ENCODE data around the gene CELA2B. TPM values are rescaled to one million over a fixed set of nuclear protein-coding genes. Genes with fewer than 3 reads are reported as not detected.
"Not testable (repeated sequence)": the region's sequence is repeated elsewhere in the genome, so short reads cannot be mapped to it uniquely, and the experiment has no call there.

Gene CELA2B
- polyA plus RNA-seq (2012; ENCODE audit: insufficient read depth, insufficient read length, low read depth) = not detected

DNA sequence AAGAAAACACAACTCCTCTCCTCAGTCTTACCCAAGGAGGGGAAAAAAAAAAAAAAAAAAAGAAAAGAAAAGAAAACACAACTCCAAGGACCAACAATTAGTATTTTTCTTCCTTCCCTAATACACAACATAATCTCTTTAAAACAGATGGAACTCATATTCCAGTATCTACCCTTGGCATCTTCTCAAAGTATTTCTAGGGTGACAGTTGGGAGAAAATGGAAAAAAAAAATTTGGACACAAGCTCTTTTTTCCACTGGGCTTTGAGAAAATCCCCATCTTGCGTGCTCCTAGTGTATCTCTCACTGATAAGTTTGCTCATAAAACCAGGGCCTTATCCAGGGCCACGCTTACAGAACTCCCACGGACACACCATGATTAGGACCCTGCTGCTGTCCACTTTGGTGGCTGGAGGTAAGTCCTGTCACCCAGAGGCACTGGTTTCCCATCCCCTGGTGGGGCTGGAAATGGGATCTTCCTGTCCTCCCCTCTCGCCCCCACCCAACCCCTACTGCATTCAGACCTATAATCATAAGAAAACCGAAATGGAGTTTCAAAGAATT is at the start of gene CELA2B:
CELA2B (plus strand) TSS at position 353 of the 563 bp plus-strand sequence; CDS start at position 375, 22 bp downstream.
- no peak for DNase-seq
- Histone ChIP-seq H3K36me3 (no peaks in the 10 kb centered on the region), H3K4me1 (no peaks in the 10 kb centered on the region)

DNA sequence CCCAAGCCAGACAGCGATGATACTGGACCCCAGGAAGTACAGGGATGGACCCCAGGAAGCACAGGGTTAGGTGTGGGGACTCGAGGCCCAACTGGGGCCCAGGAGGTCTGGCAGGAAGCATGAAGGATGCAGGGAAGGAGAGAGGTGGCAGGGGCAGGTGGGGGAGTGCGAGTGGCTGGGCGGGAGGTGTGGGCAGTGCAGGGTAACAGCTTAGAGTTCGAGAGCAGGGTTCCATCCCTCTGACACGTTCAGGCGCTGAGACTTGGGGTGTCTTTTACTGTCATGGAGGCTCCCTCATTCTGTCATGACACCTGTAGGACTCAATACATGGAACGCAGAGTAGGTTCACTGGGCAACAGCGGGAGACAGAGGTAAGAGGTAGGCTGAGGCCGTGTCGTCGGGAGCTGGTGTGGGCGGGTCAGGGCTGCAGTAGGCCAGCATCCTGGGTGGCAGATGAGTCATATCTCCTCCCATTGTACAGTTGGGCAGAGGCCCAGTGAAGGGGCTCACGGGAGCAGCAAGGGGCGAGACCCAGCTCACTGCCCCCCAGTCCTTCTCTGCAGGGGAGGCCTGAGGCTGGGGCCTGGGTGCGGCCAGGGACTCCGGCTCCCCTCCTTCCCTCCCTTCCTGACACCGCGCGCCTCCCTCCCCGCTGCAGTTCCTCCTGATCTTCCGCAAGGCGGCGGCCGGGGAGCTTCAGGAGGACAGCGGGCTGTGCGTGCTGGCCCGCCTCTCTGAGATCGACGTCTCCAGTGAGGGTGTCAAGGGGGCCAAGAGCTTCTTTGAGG is 49.2 kb upstream of the CELA2B start:
- no peak for DNase-seq
- no peak overlapping the region for H3K4me3 ChIP-seq (ENCODE audit: low read depth, low read length)
- no peaks in the 10 kb centered on the region for H3K27me3 ChIP-seq
- H3K36me3 ChIP-seq = no peaks in the 10 kb centered on the region
- TF ChIP-seq, protein P1, sequence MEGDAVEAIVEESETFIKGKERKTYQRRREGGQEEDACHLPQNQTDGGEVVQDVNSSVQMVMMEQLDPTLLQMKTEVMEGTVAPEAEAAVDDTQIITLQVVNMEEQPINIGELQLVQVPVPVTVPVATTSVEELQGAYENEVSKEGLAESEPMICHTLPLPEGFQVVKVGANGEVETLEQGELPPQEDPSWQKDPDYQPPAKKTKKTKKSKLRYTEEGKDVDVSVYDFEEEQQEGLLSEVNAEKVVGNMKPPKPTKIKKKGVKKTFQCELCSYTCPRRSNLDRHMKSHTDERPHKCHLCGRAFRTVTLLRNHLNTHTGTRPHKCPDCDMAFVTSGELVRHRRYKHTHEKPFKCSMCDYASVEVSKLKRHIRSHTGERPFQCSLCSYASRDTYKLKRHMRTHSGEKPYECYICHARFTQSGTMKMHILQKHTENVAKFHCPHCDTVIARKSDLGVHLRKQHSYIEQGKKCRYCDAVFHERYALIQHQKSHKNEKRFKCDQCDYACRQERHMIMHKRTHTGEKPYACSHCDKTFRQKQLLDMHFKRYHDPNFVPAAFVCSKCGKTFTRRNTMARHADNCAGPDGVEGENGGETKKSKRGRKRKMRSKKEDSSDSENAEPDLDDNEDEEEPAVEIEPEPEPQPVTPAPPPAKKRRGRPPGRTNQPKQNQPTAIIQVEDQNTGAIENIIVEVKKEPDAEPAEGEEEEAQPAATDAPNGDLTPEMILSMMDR (IDR thresholded peaks at IDR 0.05; ENCODE audit: low read depth, low read length) = no peak
- H3K9me3 ChIP-seq = no peaks in the 10 kb centered on the region
- no peaks in the 10 kb centered on the region for H3K4me1 ChIP-seq

More for the DNA sequence above, at the start of gene CELA2B:
- TF ChIP-seq, protein P1 (IDR thresholded peaks at IDR 0.05; ENCODE audit: low read depth, low read length) = no peak
- H3K4me3 ChIP-seq (ENCODE audit: low read depth, low read length) = no peak within 1 kb of the TSS
- no peaks in the 10 kb centered on the region for H3K27me3 ChIP-seq
- no peaks in the 10 kb centered on the region for H3K9me3 ChIP-seq

DNA sequence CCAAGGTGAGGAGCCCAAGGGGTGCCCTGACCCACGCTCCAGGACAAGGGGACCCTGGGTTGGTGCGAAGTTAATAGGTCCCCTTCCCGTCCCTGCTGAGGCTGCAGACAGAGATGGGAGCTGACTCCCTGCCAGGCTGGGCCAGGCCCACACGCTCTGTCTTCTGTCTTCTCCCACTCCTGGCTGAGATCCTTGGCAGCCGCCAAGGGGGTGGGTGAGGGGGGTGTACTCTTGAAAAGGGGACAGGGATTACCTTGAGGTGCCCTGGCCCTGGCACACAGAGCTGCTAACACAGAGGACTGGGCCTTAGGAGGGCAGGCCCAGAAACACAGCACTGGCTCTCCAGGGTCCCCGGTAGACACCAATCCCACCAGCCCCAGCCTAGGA is 48.6 kb upstream of the CELA2B start:
- no peaks in the 10 kb centered on the region for H3K9me3 ChIP-seq
- H3K36me3 ChIP-seq = no peaks in the 10 kb centered on the region
- DNase-seq = no peak
- no peak overlapping the region for H3K4me3 ChIP-seq (ENCODE audit: low read depth, low read length)
- H3K4me1 ChIP-seq = no peaks in the 10 kb centered on the region
- TF ChIP-seq, protein P1 (IDR thresholded peaks at IDR 0.05; ENCODE audit: low read depth, low read length) = no peak
- H3K27me3 ChIP-seq = no peaks in the 10 kb centered on the region

DNA sequence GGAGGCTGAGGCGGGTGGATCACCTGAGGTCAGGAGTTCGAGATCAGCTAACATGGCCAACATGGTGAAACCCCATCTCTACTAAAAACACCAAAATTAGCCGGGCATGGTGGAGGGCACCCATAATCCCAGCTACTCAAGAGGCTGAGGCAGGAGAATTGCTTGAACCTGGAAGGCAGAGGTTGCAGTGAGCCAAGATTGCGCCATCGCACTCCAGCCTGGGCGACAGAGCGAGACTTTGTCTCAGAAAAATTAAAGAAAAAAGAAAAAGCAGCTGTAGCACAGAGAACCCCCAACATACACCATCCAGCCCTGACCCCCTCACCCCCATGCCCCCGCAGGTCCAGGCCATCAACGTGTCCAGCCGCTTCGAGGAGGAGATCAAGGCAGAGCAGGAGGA is 47.7 kb upstream of the CELA2B start:
- not testable (repeated sequence) for H3K27me3 ChIP-seq; H3K4me1 ChIP-seq; H3K36me3 ChIP-seq; H3K9me3 ChIP-seq; DNase-seq; H3K4me3 ChIP-seq (ENCODE audit: low read depth, low read length)

DNA sequence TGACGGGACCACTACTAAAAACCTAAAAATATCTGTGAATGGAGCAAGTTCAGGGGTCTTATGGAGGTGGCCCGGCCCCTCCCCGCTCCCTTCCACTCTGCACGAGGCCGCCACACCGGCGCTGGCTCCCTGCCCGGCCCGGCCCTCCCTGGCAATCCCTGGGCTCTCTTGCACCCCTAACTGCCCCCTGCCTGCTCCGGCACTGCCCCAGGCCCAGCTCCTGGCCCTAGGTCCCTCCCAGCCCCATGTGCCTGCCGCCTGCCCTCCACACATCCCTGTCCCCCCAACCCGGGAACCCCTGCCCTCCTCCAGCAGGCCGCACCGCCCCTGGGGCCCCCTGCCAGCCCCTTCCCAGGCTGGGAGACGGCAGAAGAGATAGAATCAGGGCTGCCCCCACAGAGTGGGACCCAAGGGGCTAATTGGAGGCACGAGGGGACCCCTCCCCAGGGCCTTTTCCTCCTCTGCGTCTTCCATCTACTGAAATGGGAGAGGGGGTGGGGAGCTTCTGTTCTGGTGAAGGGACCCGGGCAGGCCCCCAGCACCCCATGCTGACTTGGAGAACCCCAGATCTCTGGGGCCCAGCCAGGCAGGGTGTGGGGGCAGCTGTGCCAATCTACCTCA is 47.0 kb upstream of the CELA2B start:
- no peak overlapping the region for H3K4me3 ChIP-seq (ENCODE audit: low read depth, low read length)
- H3K36me3 ChIP-seq = no peaks in the 10 kb centered on the region
- H3K27me3 ChIP-seq = no peaks in the 10 kb centered on the region
- TF ChIP-seq, protein P1 (IDR thresholded peaks at IDR 0.05; ENCODE audit: low read depth, low read length) = no peak
- H3K9me3 ChIP-seq = no peaks in the 10 kb centered on the region
- no peak for DNase-seq
- no peaks in the 10 kb centered on the region for H3K4me1 ChIP-seq

DNA sequence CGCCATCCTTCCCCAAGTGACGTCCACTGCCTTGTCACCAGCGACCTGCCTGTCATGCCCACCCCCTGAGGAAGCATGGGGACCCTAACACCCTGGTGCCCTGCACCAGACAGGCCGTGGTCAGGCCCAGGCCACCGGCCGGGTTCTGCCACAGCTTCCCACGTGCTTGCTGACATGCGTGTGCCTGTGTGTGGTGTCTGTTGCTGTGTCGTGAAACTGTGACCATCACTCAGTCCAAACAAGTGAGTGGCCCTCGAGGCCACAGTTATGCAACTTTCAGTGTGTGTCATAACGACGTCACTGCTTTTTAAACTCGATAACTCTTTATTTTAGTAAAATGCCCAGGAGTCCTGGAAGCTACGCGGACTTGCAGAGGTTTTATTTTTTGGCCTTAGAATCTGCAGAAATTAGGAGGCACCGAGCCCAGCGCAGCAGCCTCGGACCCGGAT is 46.2 kb upstream of the CELA2B start:
- no peak for DNase-seq

More for the DNA sequence above, 46.2 kb upstream of the CELA2B start:
- Histone ChIP-seq H3K4me3 (ENCODE audit: low read depth, low read length) (no peak overlapping the region), H3K36me3 (no peaks in the 10 kb centered on the region), H3K9me3 (no peaks in the 10 kb centered on the region), H3K27me3 (no peaks in the 10 kb centered on the region), H3K4me1 (no peaks in the 10 kb centered on the region)
- TF ChIP-seq, protein P1 (IDR thresholded peaks at IDR 0.05; ENCODE audit: low read depth, low read length) = no peak
